ENCODE measurements around the gene MTCH1.
"Not testable (repeated sequence)": the region's sequence is repeated elsewhere in the genome, so short reads cannot be mapped to it uniquely, and the experiment has no call there.

The MTCH1 gene

GRCh38 chr6:36968266-36968977 is 17.6 kb downstream of the MTCH1 start:
- no peak for DNase-seq

GRCh38 chr6:36967757-36968156 is 18.2 kb downstream of the MTCH1 start:
- no peak for DNase-seq

- DNase-seq = no peak
Measured at GRCh38 chr6:36967301-36967700, 18.7 kb downstream of the MTCH1 start.

- DNase-seq = no peak
Measured at GRCh38 chr6:36964908-36965307, 21.1 kb downstream of the MTCH1 start.

- no peak for DNase-seq
Measured at GRCh38 chr6:36964349-36964748, 21.6 kb downstream of the MTCH1 start.

- no peak for DNase-seq
Measured at GRCh38 chr6:36963451-36964290, 22.3 kb downstream of the MTCH1 start.

GRCh38 chr6:36962874-36963273 is 23.1 kb downstream of the MTCH1 start:
- no peak for DNase-seq

- DNase-seq = no peak
Measured at GRCh38 chr6:36961441-36962435, 24.3 kb downstream of the MTCH1 start.

GRCh38 chr6:36959555-36960250 is 26.3 kb downstream of the MTCH1 start:
- DNase-seq = no peak

- no peak for DNase-seq
Measured at GRCh38 chr6:36958775-36959554, 27.0 kb downstream of the MTCH1 start.

- no peak for DNase-seq
Measured at GRCh38 chr6:36957773-36958271, 28.2 kb downstream of the MTCH1 start.

- DNase-seq = no peak
Measured at GRCh38 chr6:36956446-36956820, 29.6 kb downstream of the MTCH1 start.

- no peak for DNase-seq
Measured at GRCh38 chr6:36955671-36956445, 30.1 kb downstream of the MTCH1 start.

GRCh38 chr6:36955136-36955535 is 30.9 kb downstream of the MTCH1 start:
- DNase-seq = no peak

GRCh38 chr6:36954262-36954931 is 31.6 kb downstream of the MTCH1 start, which contains the start of gene PI16:
PI16 (plus strand) TSS chr6:36954738; CDS start chr6:36954761, 23 bp downstream.
- DNase-seq = no peak

GRCh38 chr6:36953931-36954261 is 32.1 kb downstream of the MTCH1 start:
- no peak for DNase-seq

- DNase-seq = no peak
Measured at GRCh38 chr6:36949636-36950035, 36.4 kb downstream of the MTCH1 start.

GRCh38 chr6:36949076-36949475 is 36.9 kb downstream of the MTCH1 start:
- DNase-seq = not testable (repeated sequence)

- DNase-seq = no peak
Measured at GRCh38 chr6:36947570-36948351, 38.2 kb downstream of the MTCH1 start.

Data from NCI-H1694 (cell line).